Measurements from ENCODE around the gene SLC39A11. TPM values are rescaled to one million over a fixed set of nuclear protein-coding genes. Genes with fewer than 3 reads are reported as not detected.
"Not testable (repeated sequence)": the region's sequence is repeated elsewhere in the genome, so short reads cannot be mapped to it uniquely, and the experiment has no call there.

SLC39A11 gene
- total RNA-seq, 1 experiment from 2014 or later = 15.8 TPM

GRCh38 chr17:73005360-73005759 lies 87.1 kb downstream of the SLC39A11 start:
- Mint-ChIP-seq H3K36me3 (ENCODE audit: insufficient read depth, unreplicated experiment) (no peaks in the 10 kb centered on the region), H3K27me3 (ENCODE audit: insufficient read depth, unreplicated experiment) (no peaks in the 10 kb centered on the region), H3K4me1 (ENCODE audit: insufficient read depth, unreplicated experiment) (no peaks in the 10 kb centered on the region), H3K4me3 (ENCODE audit: unreplicated experiment) (no peak overlapping the region), H3K9me3 (ENCODE audit: unreplicated experiment) (peaks cover 7% of the 10 kb centered on the region), H3K27ac (ENCODE audit: low read depth, unreplicated experiment) (peak overlapping the region; percentile 32)
- CTCF ChIA-PET = interaction anchor here (1.1 kb wide), 1 partner anchor 19 kb away, joined by 3 read pairs; no protein-coding TSS in a partner anchor
- intact Hi-C loops (cut with micrococcal nuclease) = no loop called here
- TF ChIP-seq, protein P1, sequence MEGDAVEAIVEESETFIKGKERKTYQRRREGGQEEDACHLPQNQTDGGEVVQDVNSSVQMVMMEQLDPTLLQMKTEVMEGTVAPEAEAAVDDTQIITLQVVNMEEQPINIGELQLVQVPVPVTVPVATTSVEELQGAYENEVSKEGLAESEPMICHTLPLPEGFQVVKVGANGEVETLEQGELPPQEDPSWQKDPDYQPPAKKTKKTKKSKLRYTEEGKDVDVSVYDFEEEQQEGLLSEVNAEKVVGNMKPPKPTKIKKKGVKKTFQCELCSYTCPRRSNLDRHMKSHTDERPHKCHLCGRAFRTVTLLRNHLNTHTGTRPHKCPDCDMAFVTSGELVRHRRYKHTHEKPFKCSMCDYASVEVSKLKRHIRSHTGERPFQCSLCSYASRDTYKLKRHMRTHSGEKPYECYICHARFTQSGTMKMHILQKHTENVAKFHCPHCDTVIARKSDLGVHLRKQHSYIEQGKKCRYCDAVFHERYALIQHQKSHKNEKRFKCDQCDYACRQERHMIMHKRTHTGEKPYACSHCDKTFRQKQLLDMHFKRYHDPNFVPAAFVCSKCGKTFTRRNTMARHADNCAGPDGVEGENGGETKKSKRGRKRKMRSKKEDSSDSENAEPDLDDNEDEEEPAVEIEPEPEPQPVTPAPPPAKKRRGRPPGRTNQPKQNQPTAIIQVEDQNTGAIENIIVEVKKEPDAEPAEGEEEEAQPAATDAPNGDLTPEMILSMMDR (IDR thresholded peaks at IDR 0.05; ENCODE audit: unreplicated experiment) = no peak
- BruUV-seq (replicated peaks) = no TSS peak
- POLR2A ChIA-PET = no interaction called here
- DNase-seq (ENCODE audit: unreplicated experiment) = no peak

DNA sequence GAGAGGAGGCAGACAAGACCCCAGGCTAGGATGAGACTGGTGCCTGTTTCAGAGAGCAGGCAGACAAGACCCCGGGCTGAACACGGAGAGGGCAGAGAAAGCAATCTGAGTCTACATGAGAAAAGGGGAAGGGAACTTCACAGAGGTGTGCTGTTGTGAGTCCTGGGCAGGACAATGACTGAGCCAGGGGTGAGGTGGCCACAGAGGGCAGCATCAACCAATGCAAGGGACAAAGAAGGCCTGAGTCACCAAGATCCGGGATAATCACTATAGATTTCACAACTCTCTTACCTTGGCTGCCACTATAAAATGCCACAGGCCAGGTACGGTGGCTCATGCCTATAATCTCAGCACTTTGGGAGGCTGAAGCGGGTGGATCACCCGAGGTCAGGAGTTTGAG lies 89.0 kb downstream of the SLC39A11 start:
- Mint-ChIP-seq H3K4me3 (ENCODE audit: unreplicated experiment) (no peak overlapping the region), H3K36me3 (ENCODE audit: insufficient read depth, unreplicated experiment) (no peaks in the 10 kb centered on the region), H3K27ac (ENCODE audit: low read depth, unreplicated experiment) (no peak overlapping the region), H3K27me3 (ENCODE audit: insufficient read depth, unreplicated experiment) (no peaks in the 10 kb centered on the region), H3K4me1 (ENCODE audit: insufficient read depth, unreplicated experiment) (no peaks in the 10 kb centered on the region), H3K9me3 (ENCODE audit: unreplicated experiment) (peaks cover 7% of the 10 kb centered on the region)
- ChIA-PET POLR2A (no interaction called here), CTCF (no interaction called here)
- DNase-seq (ENCODE audit: unreplicated experiment) = peak; percentile 56
- intact Hi-C loops (cut with micrococcal nuclease) = no loop called here
- BruUV-seq (replicated peaks) = no TSS peak
- TF ChIP-seq, protein P1 (IDR thresholded peaks at IDR 0.05; ENCODE audit: unreplicated experiment) = no peak

GRCh38 chr17:73000832-73001231 lies 91.7 kb downstream of the SLC39A11 start:
- intact Hi-C loops (cut with micrococcal nuclease) = no loop called here
- TF ChIP-seq, protein P1 (IDR thresholded peaks at IDR 0.05; ENCODE audit: unreplicated experiment) = no peak
- ChIA-PET POLR2A (no interaction called here), CTCF (interaction anchor here (0.6 to 1.0 kb wide), 3 partner anchors 15 to 1240 kb away, joined by 3 to 5 read pairs (median 4); no protein-coding TSS in a partner anchor)
- no peak for DNase-seq (ENCODE audit: unreplicated experiment)
- no peaks in the 10 kb centered on the region for H3K4me1 Mint-ChIP-seq (ENCODE audit: insufficient read depth, unreplicated experiment)
- H3K9me3 Mint-ChIP-seq (ENCODE audit: unreplicated experiment) = peaks cover 17% of the 10 kb centered on the region
- H3K27me3 Mint-ChIP-seq (ENCODE audit: insufficient read depth, unreplicated experiment) = no peaks in the 10 kb centered on the region
- H3K4me3 Mint-ChIP-seq (ENCODE audit: unreplicated experiment) = no peak overlapping the region
- no peak overlapping the region for H3K27ac Mint-ChIP-seq (ENCODE audit: low read depth, unreplicated experiment)
- no TSS peak for BruUV-seq (replicated peaks)
- no peaks in the 10 kb centered on the region for H3K36me3 Mint-ChIP-seq (ENCODE audit: insufficient read depth, unreplicated experiment)

GRCh38 chr17:72999474-72999873 lies 93.0 kb downstream of the SLC39A11 start:
- CTCF ChIA-PET = interaction anchor here (0.6 to 0.7 kb wide), 2 partner anchors 10 to 442 kb away, joined by 3 to 4 read pairs; no protein-coding TSS in a partner anchor

DNA sequence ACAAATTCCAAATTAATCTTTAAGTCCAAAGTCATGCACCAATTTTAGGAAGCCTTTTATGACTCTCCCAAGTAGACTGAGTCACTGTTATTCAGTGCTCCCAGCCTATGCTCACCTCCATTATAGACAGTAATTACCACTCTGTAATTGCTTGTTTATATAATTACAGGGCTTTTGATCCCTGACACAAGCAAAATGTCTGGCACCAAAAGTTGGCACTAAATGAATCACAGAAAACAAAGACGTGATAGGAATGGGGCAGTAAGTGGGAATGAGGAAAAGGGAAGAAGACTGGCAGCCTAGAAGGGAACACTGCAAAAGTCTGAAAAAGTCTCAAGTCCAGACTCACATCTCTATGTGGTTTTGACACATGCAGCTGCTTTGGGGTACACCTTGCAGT lies 94.1 kb downstream of the SLC39A11 start:
- Mint-ChIP-seq H3K27me3 (ENCODE audit: insufficient read depth, unreplicated experiment) (no peaks in the 10 kb centered on the region), H3K36me3 (ENCODE audit: insufficient read depth, unreplicated experiment) (no peaks in the 10 kb centered on the region), H3K4me1 (ENCODE audit: insufficient read depth, unreplicated experiment) (no peaks in the 10 kb centered on the region), H3K9me3 (ENCODE audit: unreplicated experiment) (peaks cover 12% of the 10 kb centered on the region), H3K4me3 (ENCODE audit: unreplicated experiment) (no peak overlapping the region), H3K27ac (ENCODE audit: low read depth, unreplicated experiment) (no peak overlapping the region)
- POLR2A ChIA-PET = no interaction called here
- DNase-seq (ENCODE audit: unreplicated experiment) = no peak
- intact Hi-C loops (cut with micrococcal nuclease) = no loop called here
- no TSS peak for BruUV-seq (replicated peaks)
- CTCF ChIA-PET = no interaction called here
- TF ChIP-seq, protein P1 (IDR thresholded peaks at IDR 0.05; ENCODE audit: unreplicated experiment) = no peak

More at GRCh38 chr17:72999474-72999873, 93.0 kb downstream of the SLC39A11 start:
- H3K27ac Mint-ChIP-seq (ENCODE audit: low read depth, unreplicated experiment); BruUV-seq (replicated peaks); H3K4me3 Mint-ChIP-seq (ENCODE audit: unreplicated experiment); intact Hi-C loops (cut with micrococcal nuclease); H3K27me3 Mint-ChIP-seq (ENCODE audit: insufficient read depth, unreplicated experiment); H3K36me3 Mint-ChIP-seq (ENCODE audit: insufficient read depth, unreplicated experiment); H3K4me1 Mint-ChIP-seq (ENCODE audit: insufficient read depth, unreplicated experiment); DNase-seq (ENCODE audit: unreplicated experiment); POLR2A ChIA-PET: not testable (repeated sequence)
- peaks cover 19% of the 10 kb centered on the region for H3K9me3 Mint-ChIP-seq (ENCODE audit: unreplicated experiment)
